ENCODE results near the gene ANKRD29.

GRCh38 chr18:23688528-23688927, 25.8 kb upstream of the ANKRD29 start:
- TF ChIP-seq MAX (IDR thresholded peaks at IDR 0.05) (no peak), ZBTB7A (IDR thresholded peaks at IDR 0.05; ENCODE audit: low read depth) (no peak), NFIC (IDR thresholded peaks at IDR 0.05) (no peak), CREB1 (IDR thresholded peaks at IDR 0.05; ENCODE audit: low read depth) (no peak), TEAD4 (IDR thresholded peaks at IDR 0.05) (no peak), CEBPB (IDR thresholded peaks at IDR 0.05) (no peak)
